ENCODE data around the gene ORC2. TPM values are rescaled to one million over a fixed set of nuclear protein-coding genes. Genes with fewer than 3 reads are reported as not detected.

Gene ORC2
- total RNA-seq, 1 experiment from 2014 or later, result 22.1 TPM

DNA sequence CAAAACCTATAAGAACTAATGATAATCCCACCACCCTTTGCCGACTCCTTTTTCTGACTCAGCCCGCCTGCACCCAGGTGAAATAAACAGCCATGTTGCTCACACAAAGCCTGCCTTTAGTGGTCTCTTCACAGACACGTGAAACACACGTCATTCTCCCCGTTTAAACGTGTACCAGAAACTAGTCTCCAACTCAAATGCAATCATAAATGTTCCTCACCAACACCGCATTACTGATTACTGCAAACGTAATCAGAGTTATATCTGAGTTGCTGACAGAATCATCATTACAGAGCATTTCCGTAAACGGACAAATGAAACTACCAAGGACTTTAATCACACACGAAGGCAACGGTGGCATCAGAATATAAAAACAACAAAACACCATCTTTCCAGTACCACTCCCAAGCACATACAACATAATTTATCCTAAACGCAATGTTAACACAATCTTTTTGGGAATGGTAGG is 100.9 kb downstream of the ORC2 start:
- peak; percentile 68 for DNase-seq (ENCODE audit: low read depth)

DNA sequence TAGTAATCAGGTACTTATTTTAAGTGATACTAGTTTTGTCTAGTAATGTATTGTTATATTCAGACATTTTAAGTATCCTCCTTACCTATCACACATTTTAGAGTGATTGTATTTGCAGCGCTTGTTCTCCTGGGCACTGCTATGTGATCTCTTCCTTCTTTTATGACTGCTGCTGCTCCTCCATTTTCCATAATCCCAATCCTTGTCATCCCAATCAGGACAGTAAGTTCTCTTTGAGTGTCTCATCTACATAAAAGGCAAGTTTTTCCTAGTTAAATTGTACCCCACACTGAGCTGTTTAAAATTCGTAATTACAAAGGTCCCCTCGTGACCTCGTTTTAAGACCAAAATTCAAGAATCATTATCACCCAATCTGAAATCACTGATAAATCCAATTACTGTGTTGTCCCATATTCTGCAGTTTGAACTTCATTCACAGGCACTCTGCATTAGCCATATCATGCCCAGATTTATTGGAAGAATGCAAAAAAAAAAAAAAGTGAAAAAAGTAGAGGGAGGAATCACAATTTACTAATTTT is 101.8 kb downstream of the ORC2 start:
- DNase-seq (ENCODE audit: low read depth), result no peak

GRCh38 chr2:200860092-200860795 is 103.2 kb downstream of the ORC2 start:
- no peak for DNase-seq (ENCODE audit: low read depth)

Small RNA genes lying within 50 kb of the gene (small RNA-seq; reads per million reads assigned to genes)
- gene RF00019 (not detected), gene RNU6-312P (not detected), gene RNU6-762P (not detected)

Other genes with a start within 250 kb of the ORC2 start
- 624 and 683 TPM in 2 replicates for gene BZW1, start 151.8 kb downstream of the ORC2 start, total RNA-seq (2014; rRNA removed; shearing (Covaris generic))
- 39.3 and 46.1 TPM in 2 replicates for gene CLK1, start 99.0 kb downstream of the ORC2 start, total RNA-seq (2014; rRNA removed; shearing (Covaris generic))
- 55.2 and 55.5 TPM in 2 replicates for gene PPIL3, start 74.6 kb downstream of the ORC2 start, total RNA-seq (2014; rRNA removed; shearing (Covaris generic))
- gene NIF3L1, start 74.3 kb downstream of the ORC2 start, total RNA-seq (2014; rRNA removed; shearing (Covaris generic)), result 78.9 and 87.4 TPM in 2 replicates
- 1.8 and 4.0 TPM in 2 replicates for gene HYCC2, start 108.0 kb upstream of the ORC2 start, total RNA-seq (2014; rRNA removed; shearing (Covaris generic))
- gene NDUFB3, start 108.3 kb upstream of the ORC2 start, total RNA-seq (2014; rRNA removed; shearing (Covaris generic)), result 134 and 165 TPM in 2 replicates
- gene CFLAR, start 152.5 kb upstream of the ORC2 start, total RNA-seq (2014; rRNA removed; shearing (Covaris generic)), result 7.4 and 10.5 TPM in 2 replicates
- 1.5 and 2.0 TPM in 2 replicates for gene CASP10, start 219.5 kb upstream of the ORC2 start, total RNA-seq (2014; rRNA removed; shearing (Covaris generic))